CD4-positive, alpha-beta T cell treated with Interleukin-15 for 1 hour (primary cell): ENCODE data around the gene RAB31.

Experiments used
- DNase-seq: peaks from one replicate; pipeline ENCODE4 v3.0.0-alpha.2; 2020

RAB31 gene

GRCh38 chr18:9714266-9715087 is 6.4 kb downstream of the RAB31 start:
- no peak for DNase-seq

DNA sequence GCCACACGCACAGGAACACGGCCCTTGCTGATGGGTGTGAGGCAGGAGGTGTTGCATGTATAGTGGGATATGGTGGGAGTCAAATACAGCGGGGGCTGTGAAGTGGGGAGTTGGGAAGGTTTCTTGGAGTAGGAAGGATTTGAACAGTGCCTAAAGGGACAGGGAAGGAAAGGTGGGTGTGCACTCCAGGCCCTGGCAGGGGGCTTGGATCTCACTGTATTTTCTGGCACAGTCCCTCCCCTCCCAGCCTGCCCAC is 6.9 kb downstream of the RAB31 start:
- no peak for DNase-seq

- no peak for DNase-seq
These were observed 8.1 kb downstream of the RAB31 start for GRCh38 chr18:9715978-9716774.

- DNase-seq: no peak
These were observed 8.9 kb downstream of the RAB31 start for GRCh38 chr18:9716780-9717563.

DNA sequence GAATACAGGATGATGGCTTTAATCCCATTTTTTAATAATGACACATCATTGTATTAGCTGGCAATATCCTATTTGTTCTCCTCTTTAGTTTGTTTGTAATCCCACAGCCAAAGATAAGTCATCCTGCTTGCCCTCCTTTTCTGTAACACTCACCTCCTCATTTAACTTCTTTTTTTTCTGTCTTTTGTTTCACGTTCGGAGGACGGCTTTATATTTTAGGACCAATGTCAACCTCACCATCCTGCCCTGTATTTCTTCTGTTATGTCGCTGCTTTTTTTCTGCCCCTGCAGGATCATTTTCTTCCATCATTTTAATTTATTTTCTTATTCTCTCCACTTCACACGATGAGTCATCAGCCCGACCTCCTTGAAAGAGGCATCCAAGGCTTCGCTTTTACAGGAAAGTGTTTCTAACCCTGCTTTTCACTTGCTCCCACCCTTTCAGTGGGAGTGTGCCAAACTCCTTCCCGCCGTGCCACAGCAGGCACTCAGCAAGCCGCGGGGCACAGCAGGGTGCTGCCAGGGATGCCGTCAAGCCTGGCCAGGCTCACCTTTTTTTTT is 11.4 kb downstream of the RAB31 start:
- DNase-seq: no peak

DNA sequence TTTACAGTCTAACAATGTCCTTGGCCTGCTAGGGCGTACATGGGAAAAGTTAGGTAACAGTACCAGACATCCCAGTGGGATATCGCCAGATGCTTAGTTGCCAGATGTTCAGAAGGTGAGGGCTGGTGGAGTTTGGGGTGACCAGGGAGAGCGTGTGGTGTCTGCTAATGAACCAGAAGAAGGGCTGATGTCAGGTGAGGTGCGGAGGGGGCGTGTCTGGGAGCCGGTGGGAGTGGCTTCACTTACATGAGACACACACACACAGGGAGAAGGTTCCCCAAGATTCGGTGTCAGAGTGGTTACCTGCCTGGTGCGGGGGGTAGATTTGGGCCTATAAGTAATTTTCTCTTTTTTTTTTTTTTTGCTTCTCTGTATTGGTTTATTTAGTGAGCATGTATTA is 12.2 kb downstream of the RAB31 start:
- no peak for DNase-seq

DNA sequence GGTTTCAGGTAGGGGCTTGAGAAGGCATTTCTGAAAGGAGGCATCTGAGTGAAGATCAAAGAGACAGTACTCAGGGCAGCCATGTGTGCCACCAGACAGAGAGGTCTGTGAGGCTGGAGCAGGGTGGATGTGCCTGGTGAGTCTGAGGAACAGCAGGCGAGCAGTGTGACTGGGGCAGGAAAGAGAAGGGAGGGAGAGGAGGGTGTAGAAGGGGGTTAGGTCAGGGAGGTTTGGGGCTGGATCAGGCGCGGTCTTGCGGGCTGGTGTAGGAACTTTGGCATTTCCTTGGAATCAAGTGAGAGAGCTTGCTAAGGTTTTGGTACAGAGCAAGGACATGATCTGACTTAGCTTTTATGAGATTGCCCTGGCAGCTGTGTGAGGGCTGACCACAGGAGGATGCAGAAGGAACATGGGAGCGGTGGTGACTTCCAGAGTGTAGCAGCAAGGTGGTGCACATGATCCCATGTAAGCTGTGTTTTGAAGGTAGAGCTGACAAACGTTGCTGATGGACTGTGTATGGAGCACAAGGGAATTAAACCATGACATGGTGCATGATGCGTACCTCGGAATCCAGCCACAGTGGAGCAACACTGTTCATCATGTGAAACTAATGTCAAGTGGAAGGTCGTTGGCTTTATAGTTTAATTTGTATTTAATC is 13.9 kb downstream of the RAB31 start:
- DNase-seq: no peak

GRCh38 chr18:9722691-9723090 is 14.6 kb downstream of the RAB31 start:
- no peak for DNase-seq

DNA sequence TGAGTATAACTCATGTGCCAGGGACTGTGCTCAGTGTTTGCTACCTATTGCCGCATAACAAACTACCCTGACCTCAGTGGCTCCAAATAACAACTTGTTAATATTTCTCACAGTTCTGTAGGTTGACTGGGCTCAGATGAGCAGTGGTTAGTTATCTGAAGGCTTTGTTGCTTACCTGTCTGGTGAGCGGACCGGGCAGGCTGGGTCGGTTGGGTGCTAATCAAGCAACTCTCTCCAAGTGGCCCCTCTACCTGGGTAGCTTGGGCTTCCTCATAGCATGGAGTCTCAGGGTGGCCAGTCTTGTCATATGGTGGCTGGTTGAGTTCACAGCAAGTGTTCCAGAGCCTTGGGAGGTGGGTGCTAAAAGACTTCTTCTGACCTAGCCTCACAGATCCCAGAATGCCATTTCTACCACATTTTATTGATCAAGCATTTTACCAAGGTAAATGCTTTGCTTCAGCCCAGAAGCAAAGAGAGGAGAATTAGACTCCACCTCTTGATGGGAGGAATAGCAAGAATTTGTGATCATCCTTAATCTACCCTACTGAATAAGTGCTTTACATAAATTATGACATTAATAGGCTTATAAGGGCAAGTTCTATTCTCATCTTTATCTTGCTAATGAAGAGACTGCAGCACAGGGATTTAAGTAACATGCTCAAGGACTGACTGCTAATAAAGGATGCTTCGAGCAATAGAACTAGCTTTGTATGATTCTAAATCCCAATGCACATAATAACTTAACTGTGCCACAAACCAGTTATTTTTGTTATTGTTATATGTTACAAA is 16.9 kb downstream of the RAB31 start:
- DNase-seq: no peak

- no peak for DNase-seq
These were observed 18.1 kb downstream of the RAB31 start for GRCh38 chr18:9726175-9726574.

DNA sequence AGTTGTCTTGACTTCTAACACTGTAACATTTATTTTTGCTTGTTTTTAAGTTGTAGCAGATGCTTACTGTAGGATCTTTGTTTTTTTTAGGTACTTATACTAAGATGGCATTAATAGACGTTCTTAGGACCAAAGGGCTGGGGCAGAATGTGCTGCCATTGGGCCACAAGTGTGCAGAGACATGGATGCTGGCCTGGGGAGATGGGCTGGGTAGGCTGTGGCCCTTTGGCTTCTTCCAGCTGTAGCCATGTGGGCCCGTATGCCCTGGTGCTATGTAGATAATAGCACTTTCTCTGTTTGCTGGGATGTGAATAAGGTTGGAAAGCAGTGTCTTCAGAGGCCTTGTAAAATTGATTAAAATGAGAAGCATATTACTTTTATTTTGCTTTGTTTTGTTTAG is 18.8 kb downstream of the RAB31 start:
- no peak for DNase-seq

GRCh38 chr18:9730786-9731185 is 22.7 kb downstream of the RAB31 start:
- DNase-seq: no peak

DNA sequence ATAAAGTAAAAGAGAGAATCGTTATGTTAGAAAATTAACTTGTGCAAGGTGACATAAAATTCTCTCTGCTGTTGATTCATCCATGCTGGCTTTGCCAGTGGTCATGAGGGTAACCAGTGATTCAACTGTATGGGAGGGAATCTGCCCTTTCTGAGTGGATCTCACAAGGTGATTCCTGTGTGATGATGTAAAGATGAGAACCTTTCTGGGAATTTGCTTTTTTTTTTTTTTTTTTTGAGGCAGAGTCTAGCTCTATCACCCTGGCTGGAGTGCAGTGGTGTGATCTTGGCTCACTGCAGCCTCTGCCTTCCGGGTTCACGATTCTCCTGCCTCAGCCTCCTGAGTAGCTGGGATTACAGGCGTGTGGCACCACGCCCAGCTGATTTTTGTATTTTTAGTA is 23.3 kb downstream of the RAB31 start:
- no peak for DNase-seq

DNA sequence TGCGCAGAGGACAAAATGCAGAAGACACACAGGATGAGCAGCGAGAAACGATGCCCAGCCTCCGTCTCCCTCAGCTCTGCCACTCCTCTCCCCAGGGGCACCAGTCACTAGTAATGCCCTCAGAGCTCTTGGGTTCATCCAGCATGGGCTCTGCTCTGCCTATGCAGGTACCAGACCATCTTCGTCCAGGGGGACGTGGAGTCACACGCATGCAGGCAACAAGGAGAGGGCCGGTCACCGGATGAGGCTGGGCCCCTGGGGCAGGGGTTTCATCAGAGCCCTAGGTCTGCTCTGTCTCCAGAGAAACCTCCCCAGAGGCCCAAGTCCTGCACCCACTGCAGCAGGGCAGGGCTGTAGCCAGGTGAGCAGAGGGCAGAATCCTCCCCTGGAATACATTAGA is 23.9 kb downstream of the RAB31 start:
- no peak for DNase-seq

DNA sequence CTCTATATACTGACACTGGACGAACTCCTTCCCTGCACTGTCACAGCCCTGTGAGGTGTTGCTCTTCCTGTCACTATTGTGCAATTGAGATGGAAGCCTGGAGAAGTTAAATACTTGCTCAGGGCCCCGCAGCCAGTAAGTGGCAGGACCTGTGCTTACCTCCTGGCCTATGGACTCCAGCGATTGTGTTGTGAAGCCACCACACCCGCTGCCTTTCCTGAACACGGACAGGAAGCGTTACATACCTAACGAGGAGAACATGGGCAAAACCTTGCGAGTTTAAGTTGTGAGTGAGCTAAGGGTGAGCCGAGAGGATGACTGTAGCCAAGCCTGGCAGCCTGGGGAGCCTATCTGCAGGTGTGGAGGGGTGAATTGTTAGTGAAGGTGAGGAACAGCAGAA is 26.1 kb downstream of the RAB31 start:
- DNase-seq: no peak

DNA sequence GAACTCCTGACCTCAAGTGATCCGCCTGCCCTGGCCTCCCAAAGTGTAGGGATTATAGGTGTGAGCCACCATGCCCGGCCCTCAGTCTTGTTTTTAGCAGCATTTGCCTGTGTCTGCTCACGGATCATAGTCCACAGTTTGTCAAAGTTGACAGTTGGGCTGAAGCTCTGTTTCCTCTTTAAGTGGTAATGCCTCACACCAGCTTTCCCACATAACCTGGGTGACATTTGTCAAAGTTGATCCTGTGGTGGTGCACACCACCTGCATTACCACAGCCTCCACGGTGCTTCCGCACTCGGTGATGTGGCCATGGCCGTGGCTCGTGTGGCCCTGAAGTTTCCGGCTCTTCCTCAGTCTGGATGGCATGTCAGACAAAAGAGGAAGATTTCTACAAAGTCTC is 27.1 kb downstream of the RAB31 start:
- DNase-seq: peak; percentile 39

GRCh38 chr18:9735879-9736278 is 27.8 kb downstream of the RAB31 start:
- DNase-seq: no peak

DNA sequence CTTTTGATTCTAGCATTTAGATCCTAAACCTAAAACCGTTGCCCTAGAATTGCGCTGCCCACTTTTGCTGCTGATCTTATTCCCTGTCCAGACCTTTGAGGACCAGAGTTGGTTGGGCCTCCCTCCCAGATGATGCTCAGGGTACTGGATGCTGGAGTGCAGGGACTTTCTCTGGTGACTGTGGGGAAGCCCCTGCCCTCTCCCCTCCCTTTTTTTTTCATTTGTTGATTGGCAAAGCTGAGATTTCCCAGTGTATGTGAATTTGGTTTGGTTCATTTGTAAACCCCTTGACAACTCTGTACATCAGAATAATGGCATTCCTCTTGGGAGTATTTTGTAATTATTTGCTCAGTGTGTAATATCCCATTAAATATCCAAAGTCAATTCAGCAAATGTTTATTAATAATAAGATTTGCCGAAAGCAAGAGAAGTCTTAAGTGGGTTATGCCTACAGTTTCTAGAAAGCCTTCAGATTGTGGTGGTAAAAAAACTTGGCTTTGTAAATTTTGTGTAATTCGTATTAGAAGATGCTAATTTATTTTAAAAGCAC is 28.3 kb downstream of the RAB31 start:
- DNase-seq: no peak

GRCh38 chr18:9737006-9737405 is 28.9 kb downstream of the RAB31 start:
- no peak for DNase-seq

GRCh38 chr18:9737472-9738121 is 29.5 kb downstream of the RAB31 start:
- no peak for DNase-seq

GRCh38 chr18:9738266-9738969 is 30.3 kb downstream of the RAB31 start:
- no peak for DNase-seq
